Gastrocnemius medialis (tissue), 4 donors: ENCODE data around the gene HOXD8. TPM values are rescaled to one million over a fixed set of nuclear protein-coding genes. Genes with fewer than 3 reads are reported as not detected.

Source experiments
- ATAC-seq, 2 donors: fragments of 150-250 bp; one replicate each; pipeline ENCODE4 v1.9.1; 2016
- DNase-seq, 2 donors: peaks; one replicate each; pipeline ENCODE4 v3.0.0-alpha.2; 2019
- H3K27ac ChIP-seq, 4 donors: fragments of 200-600 bp; sonication (generic); 1 replicate in 1 of 4; 2 replicates in 3 of 4; pipeline ENCODE4 v1.5.1; 2016 to 2018; ENCODE audit warnings: mild to moderate bottlenecking in 2 of 4, moderate library complexity in 1 of 4
- H3K27me3 ChIP-seq, 3 donors: fragments of 200-600 bp; sonication (generic) in 2 of 3; 1 replicate in 1 of 3; 2 replicates in 2 of 3; pipeline versions ENCODE4 v1.5.1 to v1.6.0; 2016 to 2019; ENCODE audit warnings: mild to moderate bottlenecking in 1 of 3, moderate library complexity in 1 of 3
- H3K36me3 ChIP-seq, 2 donors: fragments of 200-600 bp; sonication (generic) in 1 of 2; one replicate each; pipeline ENCODE4 v1.5.1; 2017 to 2018
- H3K4me1 ChIP-seq, 2 donors: fragments of 200-600 bp; sonication (generic) in 1 of 2; one replicate each; pipeline ENCODE4 v1.5.1; 2016 to 2017; ENCODE audit warnings: mild to moderate bottlenecking in 2 of 2
- H3K4me3 ChIP-seq, 4 donors: fragments of 200-600 bp; sonication (generic) in 3 of 4; 1 replicate in 1 of 4; 2 replicates in 3 of 4; pipeline ENCODE4 v1.5.1; 2016 to 2019; ENCODE audit warnings: mild to moderate bottlenecking in 2 of 4
- H3K9me3 ChIP-seq, 3 donors: fragments of 200-600 bp; sonication (generic) in 2 of 3; 1 replicate in 1 of 3; 2 replicates in 2 of 3; pipeline ENCODE4 v1.5.1; 2016 to 2019
- POLR2A ChIP-seq, 2 donors: fragments of 450-650 bp; IDR thresholded peaks; one replicate each; pipeline ENCODE4 v1.6.1; 2017; ENCODE audit warnings: antibody characterized with exemption in 2 of 2, mild to moderate bottlenecking in 2 of 2, moderate library complexity in 2 of 2
- in situ Hi-C, 4 donors: fragments of 200-750 bp; cut with MboI; loops; one replicate each; pipeline versions ENCODE4 v1.15.0 to v1.8.0; 2017; ENCODE audit warnings: low sequenced_read_pairs in 4 of 4
- intact Hi-C: fragments of 100-400 bp; cut with DNase I; formaldehyde crosslinking; loops from one replicate; pipeline ENCODE4 v1.15.1; 2023; ENCODE audit warnings: low total_unique reads
- total RNA-seq, 4 donors: library from RNA; depleted of rRNA; stranded (reverse); fragments of >200 nt; gene quantifications; one replicate each; pipeline versions ENCODE4 v1.1.0 to v1.2.3, GENCODE V29; 2016
- TF ChIP-seq, protein P1 (sequence below), 5 experiments: fragments of 450-650 bp in 3 of 5; fragments of 200-600 bp in 2 of 5; sonication (generic) in 2 of 5; IDR thresholded peaks in 4 of 5; conservative IDR thresholded peaks in 1 of 5; 1 replicate in 4 of 5; 2 replicates in 1 of 5; pipeline ENCODE4 v1.5.1; 2016 to 2019; ENCODE audit warnings: antibody characterized with exemption in 5 of 5, mild to moderate bottlenecking in 3 of 5, moderate library complexity in 3 of 5

Gene HOXD8
- total RNA-seq, 4 donors from 2014 or later = 4.0 to 12.0 (median 7.2) TPM

DNA sequence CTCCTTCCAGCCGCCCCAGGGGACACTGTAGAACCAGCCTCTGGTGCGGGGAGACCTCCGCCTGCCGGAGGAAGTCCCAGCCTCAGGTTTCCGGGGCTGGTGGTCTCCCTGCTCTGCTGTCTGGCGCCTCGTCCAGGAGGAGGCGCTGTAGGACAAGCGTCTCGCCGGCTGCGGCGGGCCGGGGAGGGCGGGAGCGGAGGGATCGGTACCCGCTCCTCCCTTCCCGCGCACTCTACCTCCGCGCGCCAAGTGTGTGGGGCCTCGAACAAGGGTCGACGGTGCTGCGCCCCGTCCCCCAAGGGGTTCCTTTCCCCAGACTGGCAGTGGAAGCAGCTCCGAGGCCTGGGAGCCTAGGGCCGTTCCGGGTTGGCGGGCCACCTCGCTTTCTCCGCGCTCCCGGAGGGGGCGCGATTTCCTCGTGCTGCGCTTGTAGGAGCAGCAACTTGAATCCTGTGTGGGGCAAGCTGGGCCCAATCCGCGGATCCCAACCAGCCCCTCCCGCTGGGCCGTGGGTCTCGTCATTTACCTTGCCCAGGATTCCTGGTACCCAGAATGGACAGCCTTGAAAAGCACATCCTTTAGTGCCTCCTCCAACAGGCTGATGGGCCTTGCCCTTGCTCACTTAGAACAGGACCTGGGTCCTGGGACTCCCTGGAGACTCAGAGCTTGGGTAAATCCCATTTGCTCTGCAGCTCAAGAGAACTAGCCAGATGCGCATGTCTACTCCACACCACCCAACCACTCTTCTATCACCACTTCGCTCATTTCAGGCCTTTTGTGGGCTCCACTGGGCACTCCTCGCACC lies 11.2 kb downstream of the HOXD8 start:
- peak; percentile 53 to 69 for ATAC-seq
- peak in 1 of 2 donors; percentile 39 for DNase-seq
- intact Hi-C loops (loop anchor here (1.0 to 5.0 kb wide), 5 partner anchors 47 to 498 kb away; partner anchors contain the start of genes HOXD1 and MTX2), in situ Hi-C loops (loop anchor here in 3 of 4 donors (5.0 to 25.0 kb wide), 5 partner anchors 312 to 1022 kb away; no protein-coding TSS in a partner anchor)
- TF ChIP-seq, protein P1, sequence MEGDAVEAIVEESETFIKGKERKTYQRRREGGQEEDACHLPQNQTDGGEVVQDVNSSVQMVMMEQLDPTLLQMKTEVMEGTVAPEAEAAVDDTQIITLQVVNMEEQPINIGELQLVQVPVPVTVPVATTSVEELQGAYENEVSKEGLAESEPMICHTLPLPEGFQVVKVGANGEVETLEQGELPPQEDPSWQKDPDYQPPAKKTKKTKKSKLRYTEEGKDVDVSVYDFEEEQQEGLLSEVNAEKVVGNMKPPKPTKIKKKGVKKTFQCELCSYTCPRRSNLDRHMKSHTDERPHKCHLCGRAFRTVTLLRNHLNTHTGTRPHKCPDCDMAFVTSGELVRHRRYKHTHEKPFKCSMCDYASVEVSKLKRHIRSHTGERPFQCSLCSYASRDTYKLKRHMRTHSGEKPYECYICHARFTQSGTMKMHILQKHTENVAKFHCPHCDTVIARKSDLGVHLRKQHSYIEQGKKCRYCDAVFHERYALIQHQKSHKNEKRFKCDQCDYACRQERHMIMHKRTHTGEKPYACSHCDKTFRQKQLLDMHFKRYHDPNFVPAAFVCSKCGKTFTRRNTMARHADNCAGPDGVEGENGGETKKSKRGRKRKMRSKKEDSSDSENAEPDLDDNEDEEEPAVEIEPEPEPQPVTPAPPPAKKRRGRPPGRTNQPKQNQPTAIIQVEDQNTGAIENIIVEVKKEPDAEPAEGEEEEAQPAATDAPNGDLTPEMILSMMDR (IDR thresholded peaks at IDR 0.05 in 4 of 5, conservative IDR thresholded peaks at IDR 0.05 in 1 of 5) = peak; percentile 86 to 95 (median 90)
- no peak for TF ChIP-seq POLR2A (IDR thresholded peaks at IDR 0.05)
- Histone ChIP-seq H3K9me3 (no peaks in the 10 kb centered on the region), H3K27me3 (peaks cover 0 to 23% (median 20%) of the 10 kb centered on the region in 3 donors), H3K4me3 (peak overlapping the region; percentile 61 to 80 (median 74)), H3K4me1 (peaks cover 11 to 12% of the 10 kb centered on the region in 2 donors), H3K27ac (peak overlapping the region; percentile 81 to 89 (median 86)), H3K36me3 (no peaks in the 10 kb centered on the region)

DNA sequence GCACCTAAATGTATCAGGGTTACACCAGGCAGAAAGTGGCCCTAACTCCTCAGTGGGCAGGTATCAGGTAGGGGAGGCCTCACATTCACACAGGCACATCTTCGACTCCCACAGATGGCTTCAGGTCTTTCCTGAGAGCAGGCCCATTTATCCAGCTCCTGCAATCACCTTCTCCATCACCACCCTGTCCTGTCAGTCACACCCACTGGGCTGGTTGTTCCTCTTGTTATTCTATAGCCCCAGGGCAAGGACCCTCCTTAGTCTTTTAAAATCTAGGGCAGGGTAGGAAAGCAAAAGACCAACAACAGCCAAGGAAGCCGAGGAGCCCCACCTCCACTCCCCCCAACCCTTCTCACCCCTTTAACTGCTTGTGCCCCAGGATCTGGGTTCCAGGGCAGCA lies 12.8 kb downstream of the HOXD8 start:
- in situ Hi-C loops = loop anchor here in 3 of 4 donors (5.0 to 25.0 kb wide), 5 partner anchors 310 to 1020 kb away; no protein-coding TSS in a partner anchor

DNA sequence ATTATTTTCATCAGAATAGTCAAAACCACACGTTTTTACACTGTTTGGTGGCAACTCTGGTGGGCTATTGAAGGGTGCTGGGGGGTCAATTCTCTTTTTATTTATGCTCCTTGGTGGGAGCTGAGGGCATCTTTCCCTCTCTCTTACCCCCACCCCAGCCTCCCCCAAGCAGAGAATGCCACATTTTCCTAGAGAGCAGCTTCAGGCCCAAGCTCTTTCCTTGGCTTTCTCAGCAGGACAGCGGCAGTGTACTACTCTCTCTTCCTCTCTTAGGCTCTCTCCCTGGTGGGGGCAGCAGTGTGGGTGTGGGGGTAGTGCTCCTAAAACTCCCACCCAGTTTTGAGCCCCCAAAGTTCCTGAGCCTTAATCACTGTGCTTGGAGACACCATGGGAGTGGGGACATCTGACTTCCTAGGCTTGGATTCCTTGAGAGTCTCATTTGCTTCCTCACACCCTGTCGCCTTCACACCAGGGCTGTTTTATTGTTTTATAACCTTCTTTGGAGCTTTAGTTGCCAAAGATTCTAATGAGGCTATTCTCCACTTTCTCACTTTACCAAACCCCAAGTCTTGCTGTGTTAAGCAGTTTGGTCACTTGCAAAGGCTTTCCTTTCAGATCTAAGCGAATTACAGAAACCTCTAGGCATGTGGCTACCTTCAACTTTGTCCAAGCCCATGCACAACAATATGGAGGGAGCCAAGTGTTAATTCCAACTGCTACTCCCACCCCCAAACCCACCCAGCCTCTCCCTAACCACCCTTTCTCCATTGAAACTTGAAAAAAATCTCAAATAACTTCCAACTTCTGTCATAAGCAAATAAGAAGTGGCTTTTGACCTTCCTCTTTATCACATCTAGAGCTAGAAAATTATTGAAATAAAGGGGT lies 15.8 kb downstream of the HOXD8 start:
- intact Hi-C loops = no loop called here
- no peak for TF ChIP-seq POLR2A (IDR thresholded peaks at IDR 0.05)
- TF ChIP-seq, protein P1 (IDR thresholded peaks at IDR 0.05 in 4 of 5, conservative IDR thresholded peaks at IDR 0.05 in 1 of 5) = no peak
- Histone ChIP-seq H3K9me3 (no peaks in the 10 kb centered on the region), H3K4me3 (no peak overlapping the region), H3K36me3 (no peaks in the 10 kb centered on the region), H3K4me1 (peaks cover 3 to 5% of the 10 kb centered on the region in 2 donors), H3K27me3 (peaks cover 5 to 12% (median 5%) of the 10 kb centered on the region in 3 donors), H3K27ac (no peak overlapping the region)
- ATAC-seq (no peak), DNase-seq (no peak)
- in situ Hi-C loops = loop anchor here in 3 of 4 donors (10.0 to 25.0 kb wide), 3 partner anchors 409 to 1017 kb away; no protein-coding TSS in a partner anchor

More for the DNA sequence above, 12.8 kb downstream of the HOXD8 start:
- H3K36me3 ChIP-seq = no peaks in the 10 kb centered on the region
- DNase-seq (no peak), ATAC-seq (no peak)
- H3K4me1 ChIP-seq = peaks cover 6 to 12% of the 10 kb centered on the region in 2 donors
- H3K9me3 ChIP-seq = no peaks in the 10 kb centered on the region
- peaks cover 0 to 15% (median 14%) of the 10 kb centered on the region in 3 donors for H3K27me3 ChIP-seq
- no peak for TF ChIP-seq POLR2A (IDR thresholded peaks at IDR 0.05)
- TF ChIP-seq, protein P1 (IDR thresholded peaks at IDR 0.05 in 4 of 5, conservative IDR thresholded peaks at IDR 0.05 in 1 of 5) = no peak
- H3K27ac ChIP-seq = no peak overlapping the region
- no peak overlapping the region for H3K4me3 ChIP-seq
- intact Hi-C loops = loop anchor here (5.0 kb wide), 1 partner anchor 45 kb away; the partner anchor contains the start of gene HOXD1

DNA sequence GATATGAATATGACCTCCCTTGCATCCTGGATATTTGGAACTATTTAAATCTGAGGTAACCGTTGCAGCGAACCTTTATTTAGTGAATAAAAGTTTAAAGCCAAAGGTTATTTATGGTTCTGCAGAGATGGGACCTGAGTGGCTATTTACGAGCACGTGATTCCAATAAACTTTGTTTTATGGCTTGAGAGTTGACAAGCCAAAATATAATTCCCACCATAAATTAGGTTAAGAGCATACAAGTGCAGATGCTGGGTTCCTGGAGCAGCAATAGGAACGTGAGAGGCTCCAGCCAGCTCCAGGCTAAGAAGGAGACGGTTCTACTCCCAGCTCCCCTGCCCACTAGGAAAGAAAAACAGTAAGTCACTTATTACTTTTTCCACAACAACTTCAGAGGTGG lies 16.6 kb downstream of the HOXD8 start:
- no peak overlapping the region for H3K27ac ChIP-seq
- peaks cover under 1 to 3% of the 10 kb centered on the region in 2 donors for H3K4me1 ChIP-seq
- intact Hi-C loops (no loop called here), in situ Hi-C loops (loop anchor here in 3 of 4 donors (10.0 to 25.0 kb wide), 3 partner anchors 409 to 1016 kb away; no protein-coding TSS in a partner anchor)
- peaks cover 4 to 5% (median 5%) of the 10 kb centered on the region in 3 donors for H3K27me3 ChIP-seq
- TF ChIP-seq, protein P1 (IDR thresholded peaks at IDR 0.05 in 4 of 5, conservative IDR thresholded peaks at IDR 0.05 in 1 of 5) = no peak
- no peak for TF ChIP-seq POLR2A (IDR thresholded peaks at IDR 0.05)
- no peaks in the 10 kb centered on the region for H3K9me3 ChIP-seq
- no peaks in the 10 kb centered on the region for H3K36me3 ChIP-seq
- no peak for ATAC-seq
- no peak for DNase-seq
- no peak overlapping the region for H3K4me3 ChIP-seq
